ENCODE measurements around the gene BCL2.

DNA sequence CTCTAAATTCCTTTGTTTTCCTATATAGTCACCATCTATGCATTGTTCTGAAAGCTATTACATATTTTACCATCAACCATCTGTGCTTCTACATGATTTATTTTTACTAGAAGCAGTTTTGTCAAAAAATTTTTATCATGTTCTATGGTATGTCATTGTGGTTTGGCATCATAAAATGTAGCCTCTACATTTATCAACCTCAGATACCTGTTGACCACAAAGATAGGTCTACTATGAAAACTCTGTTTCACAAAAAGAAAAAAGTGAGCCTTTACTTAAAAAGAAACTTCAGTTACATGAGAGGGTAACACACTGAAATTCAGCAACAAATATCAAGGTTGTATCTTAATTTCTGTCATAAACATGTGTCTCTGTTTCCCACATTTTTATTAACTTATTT lies 3.7 kb downstream of the BCL2 start:
- TF ChIP-seq POLR2AphosphoS5 (IDR thresholded peaks at IDR 0.05; ENCODE audit: low read depth, low read length) (no peak), POLR2A (IDR thresholded peaks at IDR 0.05; ENCODE audit: low read depth, low read length) (no peak)

Data from GM12892 (cell line).